NOMO-1 treated with DMSO at 0.1 percent for 48 hours (cell line): ENCODE measurements around the gene SEPTIN7.
"Not testable (repeated sequence)": the region's sequence is repeated elsewhere in the genome, so short reads cannot be mapped to it uniquely, and the experiment has no call there.

Source experiments
- DNase-seq: peaks from one replicate; lab custom pipeline; 2025; ENCODE audit not compliant: unreplicated experiment; lab: John Stamatoyannopoulos, UW

SEPTIN7 gene

GRCh38 chr7:35800718-35801391 lies at the start of gene SEPTIN7:
TSS of gene SEPTIN7 (plus strand) at chr7:35801057. CDS start at chr7:35801210, 153 bp downstream.
- peak; percentile 95 for DNase-seq

- DNase-seq, result no peak
Measured at GRCh38 chr7:35752742-35753141, 48.1 kb upstream of the SEPTIN7 start.

GRCh38 chr7:35753761-35754603 lies 46.9 kb upstream of the SEPTIN7 start:
- DNase-seq, result no peak

- DNase-seq, result no peak
Measured at GRCh38 chr7:35754741-35755140, 46.1 kb upstream of the SEPTIN7 start.

GRCh38 chr7:35755711-35756110 lies 45.1 kb upstream of the SEPTIN7 start:
- DNase-seq, result no peak

GRCh38 chr7:35756453-35756852 lies 44.4 kb upstream of the SEPTIN7 start:
- DNase-seq, result not testable (repeated sequence)

GRCh38 chr7:35757574-35757973 lies 43.3 kb upstream of the SEPTIN7 start:
- DNase-seq, result no peak

GRCh38 chr7:35758421-35758820 lies 42.4 kb upstream of the SEPTIN7 start:
- no peak for DNase-seq

GRCh38 chr7:35760143-35760745 lies 40.6 kb upstream of the SEPTIN7 start:
- DNase-seq, result no peak

- DNase-seq, result no peak
Measured at GRCh38 chr7:35761871-35762677, 38.8 kb upstream of the SEPTIN7 start.

GRCh38 chr7:35762781-35763180 lies 38.1 kb upstream of the SEPTIN7 start:
- DNase-seq, result no peak

- no peak for DNase-seq
Measured at GRCh38 chr7:35768346-35768745, 32.5 kb upstream of the SEPTIN7 start.

- no peak for DNase-seq
Measured at GRCh38 chr7:35771776-35772175, 29.1 kb upstream of the SEPTIN7 start.

GRCh38 chr7:35773994-35774393 lies 26.9 kb upstream of the SEPTIN7 start:
- DNase-seq, result no peak

GRCh38 chr7:35776686-35777085 lies 24.2 kb upstream of the SEPTIN7 start:
- no peak for DNase-seq

- no peak for DNase-seq
Measured at GRCh38 chr7:35777121-35777520, 23.7 kb upstream of the SEPTIN7 start.

- DNase-seq, result no peak
Measured at GRCh38 chr7:35780070-35780469, 20.8 kb upstream of the SEPTIN7 start.

- DNase-seq, result no peak
Measured at GRCh38 chr7:35781200-35781701, 19.6 kb upstream of the SEPTIN7 start.

- no peak for DNase-seq
Measured at GRCh38 chr7:35781767-35782515, 18.9 kb upstream of the SEPTIN7 start.

- no peak for DNase-seq
Measured at GRCh38 chr7:35784332-35784731, 16.5 kb upstream of the SEPTIN7 start.
